ENCODE data around the gene RAP1A.

GRCh38 chr1:111582016-111582415 lies 37.6 kb upstream of the RAP1A start:
- no peak for TF ChIP-seq CTCF (IDR thresholded peaks at IDR 0.05; ENCODE audit: low read length)
- no peak for TF ChIP-seq EZH2 (IDR thresholded peaks at IDR 0.05; ENCODE audit: borderline replicate concordance, low read length)

Measured in OCI-LY1 (cell line).